ENCODE measurements around the gene CEP128.

CEP128 gene

DNA sequence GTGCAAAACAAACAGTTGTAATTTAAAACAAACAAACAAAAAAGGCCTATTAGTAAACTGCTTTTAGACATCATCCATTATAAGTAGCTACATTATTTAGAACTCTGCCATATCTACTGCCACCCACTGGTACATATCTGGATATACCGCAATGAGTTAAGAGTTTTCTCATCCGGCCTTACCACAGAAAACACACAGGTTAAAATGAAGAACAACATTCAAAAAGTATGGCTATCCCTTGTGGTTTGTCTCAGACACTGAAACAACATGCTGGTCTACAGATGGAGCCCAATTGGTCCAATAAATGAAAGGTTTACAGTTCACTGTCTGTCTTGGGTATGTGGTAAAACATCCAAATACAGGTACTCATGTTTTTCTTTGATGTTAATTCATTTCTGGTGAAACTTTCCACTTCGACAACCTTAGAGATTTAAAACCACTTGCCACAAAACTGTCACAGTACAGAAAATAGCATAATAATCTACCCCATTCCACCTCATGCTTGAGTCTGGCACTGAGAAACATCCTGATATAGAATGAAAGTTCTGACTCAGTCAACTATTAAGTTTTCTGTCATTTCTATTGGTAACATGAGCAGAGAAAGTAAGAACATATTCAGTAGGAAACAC is 354.3 kb downstream of the CEP128 start:
- peak in 1 of 2 donors; percentile 1 for DNase-seq

DNA sequence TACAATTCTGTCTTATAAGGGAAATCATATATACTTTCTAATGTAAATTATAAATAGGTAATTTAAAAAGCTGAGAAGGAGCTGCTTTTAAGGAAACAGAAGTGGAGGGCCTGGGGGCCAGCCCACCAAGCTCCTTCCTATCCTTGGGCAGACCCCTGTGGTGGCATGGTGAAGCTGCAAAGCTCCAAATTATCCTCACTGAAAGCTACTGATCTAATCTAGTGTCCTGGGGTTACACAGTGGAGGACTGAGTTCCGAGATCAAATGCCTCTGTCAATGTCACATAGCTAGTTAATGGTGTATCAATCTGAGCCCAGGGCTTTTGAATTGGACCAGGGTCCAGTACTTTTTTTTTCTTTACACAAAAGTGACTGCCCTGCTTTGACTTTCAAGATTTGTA is 355.4 kb downstream of the CEP128 start:
- no peak for DNase-seq

DNA sequence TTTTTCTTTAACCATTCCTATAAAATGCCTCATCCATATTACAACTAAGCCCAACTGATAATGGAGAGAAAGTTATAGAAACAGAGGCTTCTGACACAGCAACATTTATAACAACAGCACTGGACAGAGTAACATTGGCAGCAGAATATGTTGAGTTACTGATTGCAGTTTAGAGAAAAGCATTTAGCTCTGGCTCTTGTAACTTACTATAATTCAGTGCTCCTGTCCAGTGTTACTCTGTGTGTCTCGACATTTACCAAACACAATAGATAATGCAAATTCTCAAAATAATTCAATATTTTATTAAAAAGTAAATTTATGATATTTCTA is 356.1 kb downstream of the CEP128 start:
- DNase-seq: no peak

- DNase-seq: no peak
Observed at GRCh38 chr14:80584744-80585505, 356.6 kb downstream of the CEP128 start.

DNA sequence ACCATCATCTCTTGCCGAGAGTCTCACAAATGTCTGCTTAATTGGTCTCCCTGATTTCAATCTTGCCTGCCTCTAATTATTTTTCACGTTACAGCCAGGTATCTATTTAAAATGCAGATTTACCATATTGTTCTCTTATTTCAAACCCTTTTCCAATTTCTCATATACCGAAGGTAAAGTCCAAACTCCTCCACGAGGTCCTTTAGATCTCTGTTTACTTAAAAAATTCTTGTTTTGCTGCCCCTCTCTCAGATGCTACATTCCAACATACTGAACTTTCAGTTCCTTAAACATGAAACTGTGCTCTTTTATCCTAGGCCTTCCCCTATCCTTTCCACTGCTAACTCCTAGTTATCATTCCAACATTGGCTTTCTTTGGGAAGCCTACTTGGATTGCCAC is 363.9 kb downstream of the CEP128 start:
- DNase-seq: no peak

GRCh38 chr14:80576401-80576800 is 365.1 kb downstream of the CEP128 start:
- no peak for DNase-seq

DNA sequence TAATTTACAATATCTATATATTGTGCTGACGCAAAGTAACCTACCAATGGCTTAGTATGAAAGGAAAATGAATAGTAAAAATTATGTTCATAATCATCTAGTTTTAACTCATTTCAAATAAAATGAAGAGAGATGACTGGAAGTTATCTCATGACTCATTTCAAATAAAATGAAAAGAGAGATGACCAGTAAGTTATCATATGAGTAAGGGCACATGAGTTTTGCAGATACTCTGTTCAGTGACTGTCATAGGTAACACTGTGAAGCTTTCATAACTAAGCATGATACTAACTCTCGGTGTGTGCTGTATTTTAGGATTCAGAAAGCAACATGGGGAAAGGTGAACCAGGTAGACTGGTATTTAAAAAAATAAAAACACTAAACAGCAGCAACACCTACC is 365.8 kb downstream of the CEP128 start:
- no peak for DNase-seq

DNA sequence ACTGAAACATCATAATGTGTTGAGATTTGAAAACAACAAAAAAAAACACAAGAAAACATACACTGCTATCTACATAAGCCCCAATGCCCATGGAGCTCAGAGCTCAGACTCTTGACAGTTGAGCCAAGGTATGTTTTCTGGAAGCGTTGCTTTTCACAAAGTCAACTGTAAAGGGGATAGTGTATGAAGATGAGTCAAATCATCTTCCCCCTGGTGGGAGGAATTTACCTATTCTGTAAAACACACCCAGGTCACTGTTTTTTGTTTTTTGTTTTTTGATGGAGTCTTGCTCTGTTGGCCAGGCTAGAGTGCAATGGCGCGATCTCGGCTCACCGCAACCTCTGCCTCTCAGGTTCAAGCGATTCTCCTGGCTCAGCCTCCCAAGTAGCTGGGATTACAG is 368.9 kb downstream of the CEP128 start:
- DNase-seq: no peak

GRCh38 chr14:80570930-80571298 is 370.6 kb downstream of the CEP128 start:
- DNase-seq: no peak

DNA sequence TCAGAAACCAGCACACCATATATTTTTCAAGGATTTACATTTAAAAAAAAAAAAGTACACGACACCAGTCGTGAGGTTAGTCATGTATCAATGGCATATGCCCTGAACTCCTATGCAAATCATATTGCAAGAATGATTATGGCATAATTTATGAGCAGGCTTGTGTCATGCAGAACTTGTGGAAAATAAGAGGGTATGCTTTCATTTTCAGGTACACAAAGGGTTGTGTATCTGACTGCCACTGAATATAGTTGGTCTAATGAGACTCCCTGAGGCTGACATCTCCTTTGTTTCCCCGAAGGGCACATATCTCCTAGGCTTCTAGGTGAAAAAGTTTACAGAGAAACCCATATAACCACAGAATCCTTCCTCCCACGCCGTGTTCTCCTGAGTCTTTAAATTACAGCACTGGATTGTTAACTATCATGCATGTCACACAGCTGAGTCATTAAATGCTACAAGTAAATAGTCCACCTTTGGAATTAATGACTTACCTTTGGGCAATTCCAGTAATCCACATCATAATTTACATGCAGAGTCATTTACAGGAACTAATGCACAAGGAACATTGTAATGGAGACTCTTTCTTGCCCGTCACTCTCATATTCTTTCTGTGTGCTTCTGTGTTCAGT is 373.5 kb downstream of the CEP128 start:
- no peak for DNase-seq

DNA sequence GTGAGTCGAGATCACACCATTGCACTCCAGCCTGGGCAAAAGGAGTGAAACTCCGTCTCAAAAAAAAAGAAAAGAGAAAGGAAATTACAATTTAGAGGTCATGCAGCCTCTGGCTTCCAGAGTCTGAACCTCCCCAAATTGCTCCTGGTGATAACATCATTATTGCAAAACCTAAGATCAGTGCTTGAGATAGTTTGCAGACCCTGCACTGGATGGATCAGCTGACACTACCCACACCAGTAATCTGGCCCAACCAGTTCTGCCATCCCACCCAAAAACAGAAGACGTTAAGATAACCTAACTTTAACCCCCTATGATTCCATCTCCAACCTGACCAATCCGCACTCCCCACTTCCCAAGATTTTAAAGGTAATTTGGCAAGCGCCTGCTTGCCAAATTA is 376.5 kb downstream of the CEP128 start:
- no peak for DNase-seq

DNA sequence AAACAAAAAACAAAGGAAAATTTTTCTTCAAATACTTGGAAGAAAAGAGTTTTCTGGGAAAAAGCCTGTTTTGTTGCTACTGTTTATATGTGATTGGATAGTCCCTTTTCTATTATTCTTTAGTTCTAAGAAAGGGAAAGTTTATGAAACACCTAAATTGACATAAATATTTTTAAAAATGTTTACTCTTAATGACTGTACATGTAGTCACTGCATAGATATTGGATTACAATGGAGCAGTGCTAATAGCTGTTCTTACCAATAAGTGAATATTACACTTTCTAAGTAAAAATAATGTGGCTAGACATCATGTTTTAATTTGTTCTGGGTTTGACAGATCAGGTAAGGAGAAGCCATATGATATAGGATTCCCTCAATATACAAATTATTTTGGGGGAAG is 377.5 kb downstream of the CEP128 start:
- DNase-seq: no peak

GRCh38 chr14:80560800-80561657 is 380.5 kb downstream of the CEP128 start:
- no peak for DNase-seq

- no peak for DNase-seq
Observed at GRCh38 chr14:80554139-80554538, 387.4 kb downstream of the CEP128 start.

DNA sequence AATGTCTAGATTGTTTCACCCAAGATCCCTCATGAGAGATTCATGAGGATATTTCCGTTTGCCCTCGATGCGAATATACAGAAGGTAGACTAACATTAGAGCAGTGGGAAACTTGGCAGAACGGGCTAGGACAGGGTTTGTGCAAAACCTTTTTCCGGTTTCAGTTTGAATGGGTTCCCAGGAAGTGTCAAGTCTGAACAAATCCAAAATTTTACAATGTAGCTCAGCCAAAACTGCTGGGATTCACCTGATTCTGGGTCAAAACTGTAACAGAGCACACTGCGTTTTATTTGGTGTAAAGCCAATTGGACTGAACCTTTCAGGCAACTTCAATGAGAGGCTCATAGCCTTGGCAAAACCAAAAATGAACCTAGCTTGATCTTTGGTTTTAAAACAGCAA is 392.4 kb downstream of the CEP128 start:
- DNase-seq: no peak

- DNase-seq: no peak
Observed at GRCh38 chr14:80545935-80546854, 395.3 kb downstream of the CEP128 start.

DNA sequence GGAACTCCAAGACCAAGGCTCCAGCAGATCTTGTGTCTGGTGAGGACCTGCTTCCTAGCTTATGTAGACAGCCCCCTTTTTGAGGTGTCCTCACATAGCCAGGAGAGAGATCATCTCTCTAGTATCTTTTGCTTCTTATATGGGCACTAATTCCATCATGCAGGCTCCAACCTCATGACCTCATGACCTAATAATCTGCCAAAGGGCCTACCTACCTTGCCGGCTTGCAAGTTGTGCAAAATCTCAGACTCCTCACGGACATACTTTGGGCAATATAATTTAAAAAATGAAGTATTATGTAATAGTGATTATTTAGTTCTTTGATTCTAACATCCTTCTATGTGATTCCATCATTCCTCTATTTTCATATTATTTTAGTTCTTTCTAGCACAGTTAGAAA is 397.2 kb downstream of the CEP128 start:
- DNase-seq: no peak

DNA sequence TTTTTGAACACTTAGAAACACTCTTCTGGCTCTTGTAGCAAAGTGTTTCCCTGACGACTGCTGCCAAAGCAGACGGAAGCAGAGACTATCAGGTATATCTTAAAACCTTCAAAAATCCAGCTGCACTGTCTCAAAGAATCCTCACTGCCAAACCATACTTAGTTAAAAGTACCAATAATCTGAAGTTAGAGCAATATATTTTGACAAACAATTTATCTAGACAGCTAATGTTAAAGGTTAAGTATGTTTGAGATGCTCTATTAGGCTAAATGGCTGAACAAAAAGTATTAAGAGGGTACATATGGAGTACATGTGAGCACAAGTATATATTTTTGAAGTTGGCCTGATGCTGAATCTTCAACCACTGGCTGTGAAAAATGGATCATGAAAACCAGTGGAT is 398.3 kb downstream of the CEP128 start:
- no peak for DNase-seq

GRCh38 chr14:80538633-80539375 is 402.7 kb downstream of the CEP128 start:
- no peak for DNase-seq

- DNase-seq: no peak
Observed at GRCh38 chr14:80537626-80538025, 403.9 kb downstream of the CEP128 start.

GRCh38 chr14:80536456-80536855 is 405.1 kb downstream of the CEP128 start:
- no peak for DNase-seq

DNA sequence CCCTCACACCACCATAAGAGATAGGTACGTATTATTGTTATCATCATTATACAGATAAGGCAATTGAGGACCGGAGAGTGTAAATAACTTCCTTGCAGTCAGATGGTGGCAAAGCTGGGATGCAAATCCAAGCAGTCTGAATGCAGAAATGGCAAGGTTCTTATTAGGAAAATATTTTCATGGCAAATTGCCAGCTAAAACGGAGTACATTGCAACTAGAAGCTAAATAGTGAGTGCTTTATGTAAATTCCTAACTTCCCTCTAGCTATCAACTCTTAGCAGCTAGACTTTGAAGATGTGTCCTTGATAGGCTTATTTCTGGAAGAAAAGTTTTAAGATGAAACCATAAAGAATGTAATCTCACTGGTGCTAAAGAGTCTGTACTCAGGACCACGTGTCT is 406.4 kb downstream of the CEP128 start:
- DNase-seq: no peak

All from inflammatory macrophage treated with lipopolysaccharide for 1 hour (primary cell).